Measurements from ENCODE around the gene SLC30A2.

The SLC30A2 gene

GRCh38 chr1:26057189-26057588 is 11.3 kb upstream of the SLC30A2 start:
- Histone ChIP-seq H3K27ac (ENCODE audit: low read length) (no peak overlapping the region), H3K4me2 (ENCODE audit: low read length) (no peak overlapping the region), H3K27me3 (ENCODE audit: low read depth, low read length) (no peaks in the 10 kb centered on the region), H4K20me1 (ENCODE audit: insufficient read depth, low read length) (no peaks in the 10 kb centered on the region), H3K79me2 (ENCODE audit: low read length) (no peaks in the 10 kb centered on the region), H3K9me3 (ENCODE audit: insufficient read depth, low read length) (no peaks in the 10 kb centered on the region), H3K9ac (ENCODE audit: low read length) (no peak overlapping the region), H3K36me3 (replicated peaks; ENCODE audit: low read depth, low read length) (no peaks in the 10 kb centered on the region), H3K4me3 (ENCODE audit: low read length) (no peak overlapping the region), H3K4me1 (ENCODE audit: low read length) (no peaks in the 10 kb centered on the region), H2AFZ (ENCODE audit: low read depth, low read length) (no peak overlapping the region)
- no peak for TF ChIP-seq CTCF (IDR thresholded peaks at IDR 0.05; ENCODE audit: low read depth, low read length)
- no peak for TF ChIP-seq EZH2phosphoT487 (IDR thresholded peaks at IDR 0.05; ENCODE audit: low read depth)

GRCh38 chr1:26055041-26055440 is 9.1 kb upstream of the SLC30A2 start:
- no peak for TF ChIP-seq CTCF (IDR thresholded peaks at IDR 0.05; ENCODE audit: low read depth, low read length)
- no peak for TF ChIP-seq EZH2phosphoT487 (IDR thresholded peaks at IDR 0.05; ENCODE audit: low read depth)
- Histone ChIP-seq H3K79me2 (ENCODE audit: low read length) (no peaks in the 10 kb centered on the region), H3K4me3 (ENCODE audit: low read length) (no peak overlapping the region), H2AFZ (ENCODE audit: low read depth, low read length) (no peak overlapping the region), H4K20me1 (ENCODE audit: insufficient read depth, low read length) (no peaks in the 10 kb centered on the region), H3K4me1 (ENCODE audit: low read length) (no peaks in the 10 kb centered on the region), H3K4me2 (ENCODE audit: low read length) (no peak overlapping the region), H3K36me3 (replicated peaks; ENCODE audit: low read depth, low read length) (no peaks in the 10 kb centered on the region), H3K9ac (ENCODE audit: low read length) (no peak overlapping the region), H3K27me3 (ENCODE audit: low read depth, low read length) (no peaks in the 10 kb centered on the region), H3K27ac (ENCODE audit: low read length) (no peak overlapping the region), H3K9me3 (ENCODE audit: insufficient read depth, low read length) (no peaks in the 10 kb centered on the region)

GRCh38 chr1:26053718-26054560 is 8.0 kb upstream of the SLC30A2 start:
- Histone ChIP-seq H3K36me3 (replicated peaks; ENCODE audit: low read depth, low read length) (no peaks in the 10 kb centered on the region), H3K27ac (ENCODE audit: low read length) (no peak overlapping the region), H3K79me2 (ENCODE audit: low read length) (no peaks in the 10 kb centered on the region), H2AFZ (ENCODE audit: low read depth, low read length) (no peak overlapping the region), H3K4me3 (ENCODE audit: low read length) (no peak overlapping the region), H3K9ac (ENCODE audit: low read length) (no peak overlapping the region), H3K4me2 (ENCODE audit: low read length) (no peak overlapping the region), H3K4me1 (ENCODE audit: low read length) (no peaks in the 10 kb centered on the region), H3K27me3 (ENCODE audit: low read depth, low read length) (no peaks in the 10 kb centered on the region), H3K9me3 (ENCODE audit: insufficient read depth, low read length) (no peaks in the 10 kb centered on the region), H4K20me1 (ENCODE audit: insufficient read depth, low read length) (no peaks in the 10 kb centered on the region)
- no peak for TF ChIP-seq EZH2phosphoT487 (IDR thresholded peaks at IDR 0.05; ENCODE audit: low read depth)
- no peak for TF ChIP-seq CTCF (IDR thresholded peaks at IDR 0.05; ENCODE audit: low read depth, low read length)

GRCh38 chr1:26050248-26050640 is 4.3 kb upstream of the SLC30A2 start:
- H3K4me3 ChIP-seq (ENCODE audit: low read length): no peak overlapping the region
- no peaks in the 10 kb centered on the region for H4K20me1 ChIP-seq (ENCODE audit: insufficient read depth, low read length)
- TF ChIP-seq EZH2phosphoT487 (IDR thresholded peaks at IDR 0.05; ENCODE audit: low read depth): no peak
- no peak for TF ChIP-seq CTCF (IDR thresholded peaks at IDR 0.05; ENCODE audit: low read depth, low read length)
- no peak overlapping the region for H3K27ac ChIP-seq (ENCODE audit: low read length)
- H3K4me2 ChIP-seq (ENCODE audit: low read length): no peak overlapping the region
- no peak overlapping the region for H2AFZ ChIP-seq (ENCODE audit: low read depth, low read length)
- no peaks in the 10 kb centered on the region for H3K36me3 ChIP-seq (replicated peaks; ENCODE audit: low read depth, low read length)
- peaks cover 7% of the 10 kb centered on the region; the same call in 1 of the 2 replicates for H3K27me3 ChIP-seq (ENCODE audit: low read depth, low read length)
- H3K79me2 ChIP-seq (ENCODE audit: low read length): no peaks in the 10 kb centered on the region
- H3K4me1 ChIP-seq (ENCODE audit: low read length): no peaks in the 10 kb centered on the region
- no peaks in the 10 kb centered on the region for H3K9me3 ChIP-seq (ENCODE audit: insufficient read depth, low read length)
- H3K9ac ChIP-seq (ENCODE audit: low read length): no peak overlapping the region

Data from OCI-LY3 (cell line).